DOHH2 (cell line): ENCODE data around the gene ETV7.

Experiments used
- H3F3A ChIP-seq: fragments of 200-600 bp; sonication (generic), shearing (Covaris generic); 2 replicates; pipeline ENCODE4 v1.6.0; 2016; ENCODE audit warnings: antibody characterized with exemption, mild to moderate bottlenecking; ENCODE audit not compliant: control insufficient read depth, insufficient read depth
- H3K27ac ChIP-seq: fragments of 200-600 bp; sonication (generic); 2 replicates; pipeline ENCODE4 v1.5.1; 2014; ENCODE audit warnings: low read depth, mild to moderate bottlenecking, low read length, moderate library complexity
- H3K27me3 ChIP-seq: fragments of 200-600 bp; sonication (generic); 2 replicates; pipeline ENCODE4 v1.6.1; 2014; ENCODE audit warnings: mild to moderate bottlenecking, low read length, mixed read lengths; ENCODE audit not compliant: control insufficient read depth
- H3K36me3 ChIP-seq: fragments of 200-600 bp; sonication (generic); 2 replicates; pipeline ENCODE4 v1.6.1; 2014; ENCODE audit warnings: mild to moderate bottlenecking, low read length, moderate library complexity, mixed read lengths; ENCODE audit not compliant: control insufficient read depth
- H3K4me1 ChIP-seq: fragments of 200-600 bp; sonication (generic); 2 replicates; pipeline ENCODE4 v1.6.1; 2014; ENCODE audit warnings: mild to moderate bottlenecking, low read length, mixed read lengths; ENCODE audit not compliant: control insufficient read depth
- H3K4me2 ChIP-seq: fragments of 200-600 bp; sonication (generic); 2 replicates; pipeline ENCODE4 v1.6.0; 2014; ENCODE audit warnings: mild to moderate bottlenecking, low read length, moderate library complexity
- H3K4me3 ChIP-seq: fragments of 200-600 bp; sonication (generic); 2 replicates; pipeline ENCODE4 v1.5.1; 2014; ENCODE audit warnings: mild to moderate bottlenecking, low read length, mixed read lengths
- H3K79me2 ChIP-seq: fragments of 200-600 bp; sonication (generic); 2 replicates; pipeline ENCODE4 v1.6.1; 2014; ENCODE audit warnings: mild to moderate bottlenecking, low read length, mixed read lengths; ENCODE audit not compliant: control insufficient read depth
- H3K9me2 ChIP-seq: fragments of 200-600 bp; sonication (generic); replicated peaks from 2 replicates; pipeline ENCODE4 v1.6.1; 2014; ENCODE audit warnings: mild to moderate bottlenecking, low read length, mixed read lengths; ENCODE audit not compliant: control insufficient read depth
- H3K9me3 ChIP-seq: fragments of 200-600 bp; sonication (generic); 2 replicates; pipeline ENCODE4 v1.6.1; 2014; ENCODE audit warnings: antibody characterized with exemption, low read length, mixed read lengths; ENCODE audit not compliant: control insufficient read depth, insufficient read depth
- H4K20me1 ChIP-seq: fragments of 200-600 bp; sonication (generic); 2 replicates; pipeline ENCODE4 v1.6.0; 2014; ENCODE audit warnings: low read depth, mild to moderate bottlenecking, antibody characterized with exemption, low read length, moderate library complexity; ENCODE audit not compliant: control insufficient read depth, insufficient read depth
- EZH2phosphoT487 ChIP-seq: fragments of 200-600 bp; sonication (generic); IDR thresholded peaks from 2 replicates; pipeline ENCODE4 v1.6.1; 2017; ENCODE audit warnings: borderline replicate concordance, mild to moderate bottlenecking, antibody characterized with exemption, low read length, moderate library complexity, mixed read lengths
- TF ChIP-seq, protein P1 (sequence below): fragments of 200-600 bp; sonication (generic); IDR thresholded peaks from one replicate; pipeline ENCODE4 v1.5.1; 2014; ENCODE audit warnings: antibody characterized with exemption, mild to moderate bottlenecking, low read depth, low read length; ENCODE audit not compliant: poor library complexity, severe bottlenecking

Gene ETV7

DNA sequence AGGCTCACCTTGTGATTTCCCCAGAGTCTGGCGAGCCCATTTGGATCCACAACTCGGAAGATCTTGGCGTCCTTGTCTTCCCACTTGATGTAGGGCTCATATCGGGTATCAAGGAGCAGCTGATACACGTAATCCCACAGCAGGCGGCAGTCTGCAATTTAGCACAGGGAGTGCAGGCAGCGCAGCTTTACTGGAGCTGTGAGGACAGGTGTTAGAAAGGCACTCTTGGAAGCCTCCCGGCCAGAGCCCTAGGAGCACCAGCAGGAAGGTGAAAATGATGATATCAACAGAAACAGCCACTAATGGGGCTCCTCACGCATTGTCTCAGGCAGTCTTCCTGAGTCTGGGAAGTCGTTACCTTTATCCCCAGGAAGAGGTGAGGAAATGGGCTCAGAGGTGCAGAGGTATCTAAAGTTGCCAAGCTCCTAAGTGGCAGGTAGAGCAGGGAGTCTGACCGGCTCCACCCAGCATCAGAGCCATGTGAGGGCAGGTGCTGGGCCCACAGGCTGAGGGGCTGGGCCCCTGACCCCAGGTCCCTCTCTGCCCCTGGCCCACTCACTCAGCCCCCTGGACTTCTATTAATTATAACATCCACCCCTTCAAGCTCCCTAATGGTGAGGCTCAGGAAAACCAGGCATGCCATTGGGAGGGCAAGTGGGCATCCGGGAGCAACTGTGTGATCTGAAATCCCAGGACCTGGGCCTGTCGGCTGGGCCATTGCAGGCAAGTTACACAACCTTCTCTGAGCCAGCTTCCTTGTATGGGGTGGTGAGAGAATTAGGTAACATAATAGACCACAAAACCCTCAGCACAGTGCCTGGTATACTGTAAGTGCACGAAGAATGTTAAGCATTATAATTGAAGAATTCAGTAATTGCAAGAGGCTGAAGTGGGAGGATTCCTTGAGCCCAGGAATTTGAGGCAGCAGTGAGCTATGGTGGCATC lies 18.3 kb downstream of the ETV7 start:
- Histone ChIP-seq H3K4me1 (peaks cover 22% of the 10 kb centered on the region), H3K9me2 (no peaks in the 10 kb centered on the region), H3K27me3 (peaks cover 8% of the 10 kb centered on the region; the same call in 1 of the 2 replicates), H4K20me1 (no peaks in the 10 kb centered on the region), H3K4me2 (no peak overlapping the region), H3K9me3 (no peaks in the 10 kb centered on the region), H3K27ac (no peak overlapping the region), H3K79me2 (no peaks in the 10 kb centered on the region), H3F3A (no peaks in the 10 kb centered on the region), H3K4me3 (no peak overlapping the region), H3K36me3 (no peaks in the 10 kb centered on the region)
- TF ChIP-seq EZH2phosphoT487: no peak

DNA sequence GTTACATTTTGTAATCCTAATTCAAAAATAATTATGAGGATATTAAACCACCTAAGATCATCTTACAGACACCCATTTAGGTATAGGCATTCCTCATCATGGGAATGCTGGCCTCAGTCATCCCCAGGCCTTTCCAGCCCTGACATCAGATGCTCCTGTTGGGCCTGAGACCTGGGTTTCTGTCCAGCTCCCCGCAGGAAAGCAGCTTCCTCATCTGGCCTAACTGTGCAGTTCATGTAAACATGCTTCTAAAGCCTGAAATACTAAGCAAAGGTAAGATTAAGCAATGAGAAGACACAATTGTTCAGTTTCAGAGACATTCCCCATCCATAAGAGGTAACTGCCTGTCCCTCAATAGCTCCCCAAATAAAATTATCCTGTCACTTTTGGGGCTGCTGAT lies 19.0 kb downstream of the ETV7 start:
- no peak overlapping the region for H3K4me3 ChIP-seq
- no peaks in the 10 kb centered on the region for H3K9me2 ChIP-seq
- peaks cover 18% of the 10 kb centered on the region for H3K4me1 ChIP-seq
- H3K27ac ChIP-seq: no peak overlapping the region
- no peaks in the 10 kb centered on the region for H3K9me3 ChIP-seq
- TF ChIP-seq EZH2phosphoT487: no peak
- TF ChIP-seq, protein P1, sequence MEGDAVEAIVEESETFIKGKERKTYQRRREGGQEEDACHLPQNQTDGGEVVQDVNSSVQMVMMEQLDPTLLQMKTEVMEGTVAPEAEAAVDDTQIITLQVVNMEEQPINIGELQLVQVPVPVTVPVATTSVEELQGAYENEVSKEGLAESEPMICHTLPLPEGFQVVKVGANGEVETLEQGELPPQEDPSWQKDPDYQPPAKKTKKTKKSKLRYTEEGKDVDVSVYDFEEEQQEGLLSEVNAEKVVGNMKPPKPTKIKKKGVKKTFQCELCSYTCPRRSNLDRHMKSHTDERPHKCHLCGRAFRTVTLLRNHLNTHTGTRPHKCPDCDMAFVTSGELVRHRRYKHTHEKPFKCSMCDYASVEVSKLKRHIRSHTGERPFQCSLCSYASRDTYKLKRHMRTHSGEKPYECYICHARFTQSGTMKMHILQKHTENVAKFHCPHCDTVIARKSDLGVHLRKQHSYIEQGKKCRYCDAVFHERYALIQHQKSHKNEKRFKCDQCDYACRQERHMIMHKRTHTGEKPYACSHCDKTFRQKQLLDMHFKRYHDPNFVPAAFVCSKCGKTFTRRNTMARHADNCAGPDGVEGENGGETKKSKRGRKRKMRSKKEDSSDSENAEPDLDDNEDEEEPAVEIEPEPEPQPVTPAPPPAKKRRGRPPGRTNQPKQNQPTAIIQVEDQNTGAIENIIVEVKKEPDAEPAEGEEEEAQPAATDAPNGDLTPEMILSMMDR: no peak
- H3K27me3 ChIP-seq: peaks cover 3% of the 10 kb centered on the region; the same call in 1 of the 2 replicates
- no peaks in the 10 kb centered on the region for H3K36me3 ChIP-seq
- H3K79me2 ChIP-seq: no peaks in the 10 kb centered on the region
- H3F3A ChIP-seq: no peaks in the 10 kb centered on the region
- no peak overlapping the region for H3K4me2 ChIP-seq
- no peaks in the 10 kb centered on the region for H4K20me1 ChIP-seq

DNA sequence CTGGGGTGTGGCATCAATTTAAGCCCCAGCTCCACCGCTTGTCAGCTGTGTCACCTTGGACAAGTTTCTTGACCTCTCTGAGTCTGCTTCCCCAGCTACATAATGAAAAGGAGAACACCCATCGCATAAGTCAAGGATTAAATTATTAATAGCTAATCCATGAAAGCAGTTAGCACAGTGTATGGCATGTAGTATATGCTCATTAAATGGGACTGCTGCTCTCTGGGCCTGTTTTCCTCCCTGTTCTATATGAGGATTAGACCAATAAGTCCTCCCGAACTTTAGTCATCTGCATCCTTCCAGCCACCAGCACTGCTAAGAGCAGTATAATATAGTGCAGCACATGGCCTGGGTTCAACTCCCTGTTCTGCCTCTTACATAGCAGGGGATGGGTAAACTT lies 19.7 kb downstream of the ETV7 start:
- Histone ChIP-seq H3F3A (no peaks in the 10 kb centered on the region), H4K20me1 (no peaks in the 10 kb centered on the region), H3K4me2 (no peak overlapping the region), H3K9me2 (no peaks in the 10 kb centered on the region), H3K4me3 (no peak overlapping the region), H3K4me1 (peaks cover 16% of the 10 kb centered on the region), H3K27me3 (peaks cover 3% of the 10 kb centered on the region; the same call in 1 of the 2 replicates), H3K9me3 (no peaks in the 10 kb centered on the region), H3K79me2 (no peaks in the 10 kb centered on the region), H3K27ac (no peak overlapping the region), H3K36me3 (no peaks in the 10 kb centered on the region)
- TF ChIP-seq, protein P1: no peak
